Stomach (tissue), 4 donors: ENCODE results near the gene PEAK3.

Source experiments
- EP300 ChIP-seq: sonication (generic); formaldehyde crosslinking; IDR thresholded peaks from one replicate; pipeline ENCODE4 v1.6.1; 2017; ENCODE audit warnings: antibody characterized with exemption
- POLR2A ChIP-seq, 4 donors: fragments of 450-650 bp; IDR thresholded peaks; one replicate each; pipeline ENCODE4 v1.6.1; 2016; ENCODE audit warnings: antibody characterized with exemption in 4 of 4, control low read depth in 2 of 4, mild to moderate bottlenecking in 1 of 4, moderate library complexity in 1 of 4
- POLR2AphosphoS5 ChIP-seq, 3 donors: sonication (generic); formaldehyde crosslinking; IDR thresholded peaks; one replicate each; pipeline ENCODE4 v1.6.1; 2016; ENCODE audit warnings: antibody characterized with exemption in 3 of 3
- TF ChIP-seq, protein P1 (sequence below), 7 experiments: fragments of 450-650 bp in 4 of 7; fragments of 200-600 bp in 3 of 7; sonication (generic) in 3 of 7; IDR thresholded peaks; one replicate each; pipeline ENCODE4 v1.5.1; 2016 to 2019; ENCODE audit warnings: antibody characterized with exemption in 7 of 7, control low read depth in 2 of 7, mild to moderate bottlenecking in 1 of 7

DNA sequence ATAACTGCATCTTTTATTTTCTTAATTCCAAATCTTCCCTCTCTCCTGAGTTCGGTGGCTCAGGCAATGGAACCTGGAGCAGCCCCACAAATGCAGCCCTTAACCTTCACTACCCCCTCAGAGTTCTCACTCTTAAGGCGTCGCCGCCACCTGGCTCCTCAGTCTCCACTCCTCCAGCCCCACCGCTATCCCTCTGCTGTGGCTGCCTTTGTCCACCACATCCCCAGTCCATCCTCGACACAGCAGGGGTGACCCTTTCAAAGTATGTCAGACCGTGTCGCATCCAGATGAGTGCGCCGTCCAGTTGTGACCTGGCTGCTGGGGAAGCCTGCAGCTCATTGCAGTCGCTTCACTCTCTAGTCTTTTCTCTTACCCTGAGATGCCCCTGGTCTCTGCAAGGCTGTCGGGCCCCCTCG, 47.5 kb upstream of the PEAK3 start:
- TF ChIP-seq, protein P1, sequence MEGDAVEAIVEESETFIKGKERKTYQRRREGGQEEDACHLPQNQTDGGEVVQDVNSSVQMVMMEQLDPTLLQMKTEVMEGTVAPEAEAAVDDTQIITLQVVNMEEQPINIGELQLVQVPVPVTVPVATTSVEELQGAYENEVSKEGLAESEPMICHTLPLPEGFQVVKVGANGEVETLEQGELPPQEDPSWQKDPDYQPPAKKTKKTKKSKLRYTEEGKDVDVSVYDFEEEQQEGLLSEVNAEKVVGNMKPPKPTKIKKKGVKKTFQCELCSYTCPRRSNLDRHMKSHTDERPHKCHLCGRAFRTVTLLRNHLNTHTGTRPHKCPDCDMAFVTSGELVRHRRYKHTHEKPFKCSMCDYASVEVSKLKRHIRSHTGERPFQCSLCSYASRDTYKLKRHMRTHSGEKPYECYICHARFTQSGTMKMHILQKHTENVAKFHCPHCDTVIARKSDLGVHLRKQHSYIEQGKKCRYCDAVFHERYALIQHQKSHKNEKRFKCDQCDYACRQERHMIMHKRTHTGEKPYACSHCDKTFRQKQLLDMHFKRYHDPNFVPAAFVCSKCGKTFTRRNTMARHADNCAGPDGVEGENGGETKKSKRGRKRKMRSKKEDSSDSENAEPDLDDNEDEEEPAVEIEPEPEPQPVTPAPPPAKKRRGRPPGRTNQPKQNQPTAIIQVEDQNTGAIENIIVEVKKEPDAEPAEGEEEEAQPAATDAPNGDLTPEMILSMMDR (IDR thresholded peaks at IDR 0.05) = no peak
- TF ChIP-seq POLR2A (IDR thresholded peaks at IDR 0.05) (no peak), EP300 (no peak), POLR2AphosphoS5 (IDR thresholded peaks at IDR 0.05) (no peak)
